ENCODE results near the gene TEX2.

Gene TEX2

DNA sequence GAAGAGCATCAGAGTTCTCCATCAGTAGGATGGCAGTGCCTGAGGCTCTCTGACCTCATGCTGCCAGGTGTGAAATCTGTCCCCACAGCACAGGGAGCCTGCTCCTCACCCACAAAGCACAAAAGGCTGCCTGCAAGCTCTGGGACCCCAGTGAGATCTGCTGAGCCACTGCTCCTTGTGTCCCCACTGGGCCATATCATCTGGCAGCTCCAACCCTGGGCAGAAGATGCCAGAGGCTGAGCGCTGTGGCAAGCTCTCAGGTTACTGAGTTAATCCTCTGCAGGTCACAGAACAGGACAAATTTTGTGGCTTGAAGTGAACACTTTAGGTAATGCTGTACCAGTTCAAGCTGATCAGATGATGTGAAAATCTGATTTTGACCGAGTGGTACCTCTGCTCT, 106.4 kb downstream of the TEX2 start:
- Histone ChIP-seq H3K4me3 (ENCODE audit: low read depth, low read length) (no peak overlapping the region), H3K9me3 (no peaks in the 10 kb centered on the region), H3K36me3 (0 out of 2 replicates have a peak, but pooled peaks cover 7% of the 10 kb centered on the region), H3K4me1 (peaks cover 19% of the 10 kb centered on the region), H3K27me3 (no peaks in the 10 kb centered on the region)
- TF ChIP-seq, protein P1, sequence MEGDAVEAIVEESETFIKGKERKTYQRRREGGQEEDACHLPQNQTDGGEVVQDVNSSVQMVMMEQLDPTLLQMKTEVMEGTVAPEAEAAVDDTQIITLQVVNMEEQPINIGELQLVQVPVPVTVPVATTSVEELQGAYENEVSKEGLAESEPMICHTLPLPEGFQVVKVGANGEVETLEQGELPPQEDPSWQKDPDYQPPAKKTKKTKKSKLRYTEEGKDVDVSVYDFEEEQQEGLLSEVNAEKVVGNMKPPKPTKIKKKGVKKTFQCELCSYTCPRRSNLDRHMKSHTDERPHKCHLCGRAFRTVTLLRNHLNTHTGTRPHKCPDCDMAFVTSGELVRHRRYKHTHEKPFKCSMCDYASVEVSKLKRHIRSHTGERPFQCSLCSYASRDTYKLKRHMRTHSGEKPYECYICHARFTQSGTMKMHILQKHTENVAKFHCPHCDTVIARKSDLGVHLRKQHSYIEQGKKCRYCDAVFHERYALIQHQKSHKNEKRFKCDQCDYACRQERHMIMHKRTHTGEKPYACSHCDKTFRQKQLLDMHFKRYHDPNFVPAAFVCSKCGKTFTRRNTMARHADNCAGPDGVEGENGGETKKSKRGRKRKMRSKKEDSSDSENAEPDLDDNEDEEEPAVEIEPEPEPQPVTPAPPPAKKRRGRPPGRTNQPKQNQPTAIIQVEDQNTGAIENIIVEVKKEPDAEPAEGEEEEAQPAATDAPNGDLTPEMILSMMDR (IDR thresholded peaks at IDR 0.05; ENCODE audit: low read depth, low read length) = no peak
- DNase-seq = no peak

GRCh38 chr17:64155751-64156544, 107.1 kb downstream of the TEX2 start:
- H3K27me3 ChIP-seq = no peaks in the 10 kb centered on the region
- no peak for DNase-seq
- 0 out of 2 replicates have a peak, but pooled peaks cover 7% of the 10 kb centered on the region for H3K36me3 ChIP-seq
- peaks cover 19% of the 10 kb centered on the region for H3K4me1 ChIP-seq
- no peak overlapping the region for H3K4me3 ChIP-seq (ENCODE audit: low read depth, low read length)
- TF ChIP-seq, protein P1 (IDR thresholded peaks at IDR 0.05; ENCODE audit: low read depth, low read length) = no peak
- H3K9me3 ChIP-seq = no peaks in the 10 kb centered on the region

DNA sequence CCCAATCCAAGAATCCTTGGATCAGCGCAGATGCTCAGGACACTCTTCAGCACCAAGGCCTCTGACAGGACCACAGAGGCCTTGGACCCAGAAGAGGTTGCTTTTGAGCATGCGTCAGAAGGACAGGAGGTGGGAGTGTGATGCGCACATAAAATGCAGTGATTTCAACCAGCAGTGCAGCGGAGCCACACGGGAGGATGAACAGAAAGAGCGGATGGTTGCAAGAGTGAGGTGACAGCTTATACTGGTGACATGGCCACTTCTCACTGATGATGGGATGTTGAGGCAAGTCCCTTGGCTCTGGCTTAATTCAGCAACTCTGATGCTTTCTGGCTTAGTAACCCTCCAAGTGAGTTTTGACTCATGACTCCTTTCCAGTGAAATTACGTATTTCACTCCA, 107.9 kb downstream of the TEX2 start:
- TF ChIP-seq, protein P1 (IDR thresholded peaks at IDR 0.05; ENCODE audit: low read depth, low read length) = no peak
- Histone ChIP-seq H3K9me3 (no peaks in the 10 kb centered on the region), H3K4me3 (ENCODE audit: low read depth, low read length) (no peak overlapping the region), H3K4me1 (peaks cover 19% of the 10 kb centered on the region), H3K27me3 (no peaks in the 10 kb centered on the region), H3K36me3 (peaks cover 13% of the 10 kb centered on the region)
- no peak for DNase-seq

DNA sequence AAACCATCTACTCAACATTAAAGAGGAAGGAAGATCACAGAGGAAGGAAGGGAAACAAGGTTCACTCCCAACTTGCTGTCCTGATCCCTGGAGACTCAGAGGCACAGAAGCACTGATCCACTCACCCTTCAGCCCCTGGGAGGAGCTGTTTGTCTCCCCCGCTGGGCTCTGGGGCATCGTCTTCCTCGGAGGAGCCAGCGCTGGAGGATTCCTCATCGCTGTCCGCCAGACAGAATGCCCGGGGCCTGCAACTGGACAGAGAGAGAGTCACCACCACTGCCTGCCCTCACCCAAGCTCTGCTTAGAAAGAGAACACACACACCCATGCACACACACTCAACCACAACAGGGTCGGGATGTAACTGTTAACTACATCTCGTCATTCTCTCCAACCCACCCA, 108.3 kb downstream of the TEX2 start:
- no peak for DNase-seq
- peaks cover 19% of the 10 kb centered on the region for H3K4me1 ChIP-seq
- H3K4me3 ChIP-seq (ENCODE audit: low read depth, low read length) = no peak overlapping the region
- no peaks in the 10 kb centered on the region for H3K27me3 ChIP-seq
- TF ChIP-seq, protein P1 (IDR thresholded peaks at IDR 0.05; ENCODE audit: low read depth, low read length) = no peak
- peaks cover 15% of the 10 kb centered on the region for H3K36me3 ChIP-seq
- H3K9me3 ChIP-seq = no peaks in the 10 kb centered on the region

DNA sequence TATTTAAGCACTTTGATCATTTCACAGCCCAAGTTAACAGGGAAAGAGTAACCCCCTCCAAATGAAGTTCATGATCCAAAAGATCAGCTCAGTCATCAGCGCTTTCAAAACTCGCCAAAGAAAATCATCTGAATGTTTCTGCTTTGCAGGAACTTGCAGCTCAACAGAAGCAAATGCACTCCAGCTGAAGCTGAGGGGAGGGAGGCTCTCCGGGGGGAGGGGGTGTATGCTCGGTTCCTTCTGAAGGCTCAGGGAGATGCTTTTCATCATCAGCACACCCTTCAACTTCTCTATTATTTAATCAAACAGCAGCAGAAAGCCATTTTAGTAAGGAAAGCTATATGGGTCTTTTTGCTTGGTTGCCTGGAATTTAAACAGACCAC, 108.8 kb downstream of the TEX2 start:
- DNase-seq = no peak
- H3K4me3 ChIP-seq (ENCODE audit: low read depth, low read length) = no peak overlapping the region

More for the DNA sequence above, 108.8 kb downstream of the TEX2 start:
- TF ChIP-seq, protein P1 (IDR thresholded peaks at IDR 0.05; ENCODE audit: low read depth, low read length) = no peak
- Histone ChIP-seq H3K4me1 (peaks cover 19% of the 10 kb centered on the region), H3K27me3 (no peaks in the 10 kb centered on the region), H3K36me3 (peaks cover 16% of the 10 kb centered on the region), H3K9me3 (no peaks in the 10 kb centered on the region)
